HEK293 (cell line): Measurements from ENCODE around the gene NMNAT1.
"Not testable (repeated sequence)": the region's sequence is repeated elsewhere in the genome, so short reads cannot be mapped to it uniquely, and the experiment has no call there.

Source experiments
- CTCF ChIA-PET: fragments of 350-600 bp; formaldehyde crosslinking; extraction: SDS; loops from one replicate; lab custom pipeline; 2021; ENCODE audit warnings: antibody characterized with exemption; lab: Yijun Ruan, JAX
- POLR2A ChIA-PET: fragments of 300-600 bp; formaldehyde crosslinking; extraction: SDS; loops from one replicate; lab custom pipeline; 2020; ENCODE audit warnings: antibody characterized with exemption, inconsistent platforms; lab: Yijun Ruan, JAX
- H3K27ac ChIP-seq: fragments of 200-500 bp; sonication (Bioruptor generic); 2 replicates; pipeline ENCODE4 v1.5.1; 2014; ENCODE audit warnings: low read depth, low read length, control low read depth, inconsistent platforms; ENCODE audit errors: extremely low read depth
- H3K36me3 ChIP-seq, 2 experiments: fragments of 200-500 bp in 1 of 2; sonication (Bioruptor generic) in 1 of 2; 1 replicate in 1 of 2; 2 replicates in 1 of 2; pipeline ENCODE4 v1.5.1; 2014 to 2017; ENCODE audit warnings: inconsistent platforms in 2 of 2, low read length in 2 of 2; ENCODE audit not compliant: control insufficient read depth in 2 of 2, insufficient read depth in 1 of 2
- H3K4me1 ChIP-seq: fragments of 200-500 bp; sonication (Bioruptor generic); 2 replicates; pipeline ENCODE4 v1.5.1; 2014; ENCODE audit warnings: mild to moderate bottlenecking, low read length, inconsistent platforms; ENCODE audit not compliant: control insufficient read depth, insufficient read depth
- H3K4me3 ChIP-seq: 2 replicates; pipeline ENCODE4 v1.5.1; 2011; ENCODE audit warnings: low read depth, mild to moderate bottlenecking, control low read depth, low read length, moderate library complexity
- H3K9me3 ChIP-seq: fragments of 200-500 bp; sonication (Bioruptor generic); 2 replicates; pipeline ENCODE4 v1.5.1; 2014; ENCODE audit warnings: low read depth, low read length, inconsistent platforms; ENCODE audit not compliant: control insufficient read depth, insufficient read depth
- EGR2 ChIP-seq: fragments of 450-650 bp; formaldehyde crosslinking; IDR thresholded peaks from 2 replicates; pipeline ENCODE4 v1.5.1; 2016; ENCODE audit warnings: low read depth, missing biosample characterization, missing genetic modification characterization
- SALL2 ChIP-seq: fragments of 450-650 bp; formaldehyde crosslinking; IDR thresholded peaks from 2 replicates; pipeline ENCODE4 v1.5.0; 2017; ENCODE audit warnings: missing biosample characterization, mild to moderate bottlenecking, missing genetic modification characterization, borderline replicate concordance
- ZBTB48 ChIP-seq: fragments of 450-650 bp; formaldehyde crosslinking; IDR thresholded peaks from 2 replicates; pipeline ENCODE4 v1.5.1; 2016; ENCODE audit warnings: missing biosample characterization, missing genetic modification characterization
- ZFHX2 ChIP-seq: fragments of 450-650 bp; formaldehyde crosslinking; conservative IDR thresholded peaks from 2 replicates; pipeline ENCODE4 v1.5.1; 2016; ENCODE audit warnings: missing biosample characterization, missing genetic modification characterization
- ZIC2 ChIP-seq: fragments of 450-650 bp; formaldehyde crosslinking; IDR thresholded peaks from 2 replicates; pipeline ENCODE4 v1.5.1; 2016; ENCODE audit warnings: missing biosample characterization, missing genetic modification characterization
- ZNF311 ChIP-seq: fragments of 450-650 bp; formaldehyde crosslinking; IDR thresholded peaks from 2 replicates; pipeline ENCODE4 v1.5.1; 2017; ENCODE audit warnings: missing biosample characterization, missing genetic modification characterization, borderline replicate concordance
- ZNF366 ChIP-seq: fragments of 450-650 bp; formaldehyde crosslinking; conservative IDR thresholded peaks from 2 replicates; pipeline ENCODE4 v1.5.1; 2016; ENCODE audit warnings: missing biosample characterization, missing genetic modification characterization
- ZNF404 ChIP-seq: fragments of 450-650 bp; formaldehyde crosslinking; IDR thresholded peaks from 2 replicates; pipeline ENCODE4 v1.5.1; 2017; ENCODE audit warnings: missing biosample characterization, missing genetic modification characterization
- ZNF596 ChIP-seq: fragments of 450-650 bp; IDR thresholded peaks from 2 replicates; pipeline ENCODE4 v1.5.0; 2018; ENCODE audit warnings: missing biosample characterization, mild to moderate bottlenecking, missing genetic modification characterization, moderate library complexity
- ZNF707 ChIP-seq: fragments of 450-650 bp; formaldehyde crosslinking; IDR thresholded peaks from 2 replicates; pipeline ENCODE4 v1.5.1; 2016; ENCODE audit warnings: missing biosample characterization, missing genetic modification characterization
- TF ChIP-seq, protein P1 (sequence below): fragments of 450-650 bp; IDR thresholded peaks from 2 replicates; pipeline ENCODE4 v1.5.1; 2018; ENCODE audit warnings: missing biosample characterization, missing genetic modification characterization
- TF ChIP-seq, protein P2 (sequence below): fragments of 450-650 bp; IDR thresholded peaks from 2 replicates; pipeline ENCODE4 v1.5.1; 2018; ENCODE audit warnings: missing biosample characterization, mild to moderate bottlenecking, missing genetic modification characterization

The NMNAT1 gene

DNA sequence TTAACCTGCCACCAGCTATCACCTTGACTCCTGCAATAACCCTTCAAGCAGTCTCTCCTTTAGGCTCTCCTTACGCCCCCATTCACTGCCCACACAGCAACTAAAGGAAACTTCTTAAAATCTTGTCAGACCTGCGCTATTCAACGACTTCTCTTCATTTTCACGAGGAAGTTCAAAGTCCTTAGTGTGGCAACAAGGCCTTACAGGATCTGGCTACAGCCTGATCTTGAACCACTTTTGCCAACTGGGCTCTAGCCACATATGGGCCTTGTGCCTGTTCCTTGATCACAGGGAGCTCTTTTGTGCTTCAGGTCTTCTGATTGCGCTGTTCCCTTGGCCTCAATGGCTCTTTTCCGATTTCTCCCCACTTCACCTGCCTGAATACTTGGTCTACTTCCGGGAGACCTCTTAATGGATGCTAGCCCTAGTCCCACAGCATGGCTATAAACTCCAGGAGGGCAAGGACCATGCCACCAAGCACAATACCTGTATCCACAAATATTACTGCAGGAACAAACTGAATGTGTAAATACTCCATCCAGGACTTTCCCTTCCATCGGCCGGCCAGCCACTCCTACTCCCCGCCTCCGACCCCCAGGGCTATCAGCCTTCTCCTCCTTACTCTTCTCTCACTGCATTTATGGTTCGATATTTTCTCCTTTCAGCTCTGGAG lies 30.9 kb upstream of the NMNAT1 start:
- Histone ChIP-seq H3K9me3 (no peaks in the 10 kb centered on the region), H3K36me3 (no peaks in the 10 kb centered on the region), H3K4me3 (no peak overlapping the region), H3K4me1 (peaks cover 7% of the 10 kb centered on the region; the same call in 1 of the 2 replicates), H3K27ac (no peak overlapping the region)
- ChIA-PET CTCF (interaction anchor here (0.6 kb wide), 1 partner anchor 192 kb away, joined by 3 read pairs; no protein-coding TSS in a partner anchor), POLR2A (no interaction called here)
- peak; percentile 30 for TF ChIP-seq EGR2
- TF ChIP-seq, protein P1, sequence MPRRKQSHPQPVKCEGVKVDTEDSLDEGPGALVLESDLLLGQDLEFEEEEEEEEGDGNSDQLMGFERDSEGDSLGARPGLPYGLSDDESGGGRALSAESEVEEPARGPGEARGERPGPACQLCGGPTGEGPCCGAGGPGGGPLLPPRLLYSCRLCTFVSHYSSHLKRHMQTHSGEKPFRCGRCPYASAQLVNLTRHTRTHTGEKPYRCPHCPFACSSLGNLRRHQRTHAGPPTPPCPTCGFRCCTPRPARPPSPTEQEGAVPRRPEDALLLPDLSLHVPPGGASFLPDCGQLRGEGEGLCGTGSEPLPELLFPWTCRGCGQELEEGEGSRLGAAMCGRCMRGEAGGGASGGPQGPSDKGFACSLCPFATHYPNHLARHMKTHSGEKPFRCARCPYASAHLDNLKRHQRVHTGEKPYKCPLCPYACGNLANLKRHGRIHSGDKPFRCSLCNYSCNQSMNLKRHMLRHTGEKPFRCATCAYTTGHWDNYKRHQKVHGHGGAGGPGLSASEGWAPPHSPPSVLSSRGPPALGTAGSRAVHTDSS (tag by site-specific recombination) = no peak
- 0 out of 2 replicates have a peak, but pooled peaks have one; percentile 12 for TF ChIP-seq ZFHX2
- TF ChIP-seq, protein P2, sequence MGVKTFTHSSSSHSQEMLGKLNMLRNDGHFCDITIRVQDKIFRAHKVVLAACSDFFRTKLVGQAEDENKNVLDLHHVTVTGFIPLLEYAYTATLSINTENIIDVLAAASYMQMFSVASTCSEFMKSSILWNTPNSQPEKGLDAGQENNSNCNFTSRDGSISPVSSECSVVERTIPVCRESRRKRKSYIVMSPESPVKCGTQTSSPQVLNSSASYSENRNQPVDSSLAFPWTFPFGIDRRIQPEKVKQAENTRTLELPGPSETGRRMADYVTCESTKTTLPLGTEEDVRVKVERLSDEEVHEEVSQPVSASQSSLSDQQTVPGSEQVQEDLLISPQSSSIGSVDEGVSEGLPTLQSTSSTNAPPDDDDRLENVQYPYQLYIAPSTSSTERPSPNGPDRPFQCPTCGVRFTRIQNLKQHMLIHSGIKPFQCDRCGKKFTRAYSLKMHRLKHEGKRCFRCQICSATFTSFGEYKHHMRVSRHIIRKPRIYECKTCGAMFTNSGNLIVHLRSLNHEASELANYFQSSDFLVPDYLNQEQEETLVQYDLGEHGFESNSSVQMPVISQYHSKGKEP (tag by site-specific recombination) = no peak
- no peak for TF ChIP-seq ZNF404 (tag by site-specific recombination)

DNA sequence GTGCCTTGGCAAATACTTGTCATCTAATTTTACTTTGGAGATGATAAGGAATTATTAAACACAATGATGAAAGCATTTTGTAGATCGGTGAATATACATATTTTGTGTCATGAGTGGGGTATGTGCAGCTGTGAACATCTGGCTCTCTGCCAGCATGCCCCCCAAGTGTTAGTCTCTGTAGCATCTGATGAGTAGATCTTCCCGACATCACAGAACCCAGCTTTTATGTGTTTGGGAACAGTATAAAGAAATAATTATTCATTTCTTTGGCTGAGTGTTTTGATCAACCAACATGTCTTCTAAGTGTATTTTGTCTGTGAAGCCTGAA lies 28.7 kb upstream of the NMNAT1 start:
- TF ChIP-seq ZNF596 (tag by site-specific recombination) (no peak), ZNF707 (peak; percentile 91), SALL2 (no peak)
- CTCF ChIA-PET = interaction anchor here (0.6 to 4.4 kb wide), 8 partner anchors 10 to 1415 kb away, joined by 3 to 24 read pairs (median 4); no protein-coding TSS in a partner anchor
- Histone ChIP-seq H3K4me1 (peaks cover 3% of the 10 kb centered on the region; the same call in 1 of the 2 replicates), H3K9me3 (no peaks in the 10 kb centered on the region), H3K36me3 (no peaks in the 10 kb centered on the region), H3K27ac (no peak overlapping the region), H3K4me3 (no peak overlapping the region)
- POLR2A ChIA-PET = interaction anchor here (1.1 to 1.5 kb wide), 2 partner anchors 10 to 23 kb away, joined by 3 to 4 read pairs; no protein-coding TSS in a partner anchor

DNA sequence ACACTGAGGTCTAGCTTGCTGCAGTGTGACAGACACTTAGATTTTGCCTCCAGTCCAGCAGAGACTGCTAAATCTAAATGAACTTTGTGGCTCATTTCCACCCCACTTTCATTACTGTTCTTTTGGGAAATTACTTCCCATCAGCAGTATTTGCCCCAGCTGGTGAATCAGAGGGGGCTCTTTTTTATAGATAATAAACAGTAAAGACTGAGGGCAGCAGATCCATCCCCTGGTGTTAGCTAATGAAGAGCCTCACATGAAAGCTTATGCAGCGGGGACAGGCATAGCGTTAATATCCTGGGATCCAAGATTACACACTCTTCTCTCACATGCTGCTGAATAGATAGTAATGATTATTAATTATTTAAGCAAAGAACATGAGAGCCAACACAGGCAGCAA lies 26.8 kb upstream of the NMNAT1 start:
- no peaks in the 10 kb centered on the region for H3K36me3 ChIP-seq
- CTCF ChIA-PET = interaction anchor here (0.6 to 4.4 kb wide), 3 partner anchors 30 to 42 kb away, joined by 4 to 24 read pairs (median 4); no protein-coding TSS in a partner anchor
- TF ChIP-seq ZNF366 (0 out of 2 replicates have a peak, but pooled peaks have one; percentile 17), ZIC2 (tag by site-specific recombination) (peak; percentile 49), ZBTB48 (tag by site-specific recombination) (no peak), ZNF311 (no peak)
- no peak overlapping the region for H3K27ac ChIP-seq
- no peaks in the 10 kb centered on the region for H3K4me1 ChIP-seq
- H3K9me3 ChIP-seq = no peaks in the 10 kb centered on the region
- POLR2A ChIA-PET = interaction anchor here (1.7 kb wide), 1 partner anchor 27 kb away, joined by 5 read pairs; the partner anchor contains the start of genes LZIC and NMNAT1
- H3K4me3 ChIP-seq = no peak overlapping the region

DNA sequence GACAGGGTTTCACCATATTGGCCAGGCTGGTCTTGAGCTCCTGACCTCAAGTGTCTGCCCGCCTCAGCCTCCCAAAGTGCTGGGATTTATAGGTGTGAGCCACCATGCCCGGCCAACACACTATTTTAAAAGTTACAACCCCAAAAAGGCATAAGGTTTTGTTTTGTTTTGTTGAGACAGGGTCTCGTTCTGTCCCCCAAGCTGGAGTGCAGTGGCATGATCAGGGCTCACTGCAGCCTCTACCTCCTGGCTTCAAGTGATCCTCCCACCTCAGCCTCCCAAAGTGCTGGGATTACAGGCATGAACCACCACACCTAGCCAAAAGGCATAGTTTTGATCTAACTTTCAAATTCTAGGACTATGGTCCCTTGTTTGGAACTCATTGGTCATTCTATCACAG lies 25.8 kb upstream of the NMNAT1 start:
- not testable (repeated sequence) for H3K4me3 ChIP-seq
- ChIA-PET CTCF (interaction anchor here (0.8 to 4.4 kb wide), 2 partner anchors 43 to 49 kb away, joined by 4 to 24 read pairs; no protein-coding TSS in a partner anchor), POLR2A (interaction anchor here (0.6 kb wide), 1 partner anchor 18 kb away, joined by 3 read pairs; no protein-coding TSS in a partner anchor)

More for the DNA sequence above, 25.8 kb upstream of the NMNAT1 start:
- H3K36me3 ChIP-seq, H3K27ac ChIP-seq, H3K4me1 ChIP-seq, H3K9me3 ChIP-seq: not testable (repeated sequence)
